G401.6 (cell line): ENCODE results near the gene MYO5B.
"Not testable (repeated sequence)": the region's sequence is repeated elsewhere in the genome, so short reads cannot be mapped to it uniquely, and the experiment has no call there.

Experiments used
- FAIRE-seq: peaks from 2 replicates; lab custom pipeline; 2012; peaks lifted over from hg19 to GRCh38; lab: Jason Lieb, UNC

MYO5B gene

GRCh38 chr18:49913221-49913620, 281.7 kb downstream of the MYO5B start:
- no peak for FAIRE-seq

GRCh38 chr18:49911427-49911826, 283.5 kb downstream of the MYO5B start:
- FAIRE-seq, result no peak

- no peak for FAIRE-seq
Observed at GRCh38 chr18:49910986-49911385, 284.0 kb downstream of the MYO5B start.

GRCh38 chr18:49910019-49910418, 284.9 kb downstream of the MYO5B start:
- FAIRE-seq, result no peak

- no peak for FAIRE-seq
Observed at GRCh38 chr18:49907346-49907929, 287.5 kb downstream of the MYO5B start.

GRCh38 chr18:49905771-49906170, 289.2 kb downstream of the MYO5B start:
- no peak for FAIRE-seq

- no peak for FAIRE-seq
Observed at GRCh38 chr18:49904871-49905555, 289.9 kb downstream of the MYO5B start.

GRCh38 chr18:49901862-49902340, 293.0 kb downstream of the MYO5B start:
- FAIRE-seq, result no peak

- no peak for FAIRE-seq
Observed at GRCh38 chr18:49899657-49900330, 295.2 kb downstream of the MYO5B start.

- no peak for FAIRE-seq
Observed at GRCh38 chr18:49898421-49898820, 296.5 kb downstream of the MYO5B start.

GRCh38 chr18:49894517-49895226, 300.3 kb downstream of the MYO5B start:
- FAIRE-seq, result no peak

GRCh38 chr18:49893036-49893435, 301.9 kb downstream of the MYO5B start:
- no peak for FAIRE-seq

- no peak for FAIRE-seq
Observed at GRCh38 chr18:49892148-49892924, 302.6 kb downstream of the MYO5B start.

GRCh38 chr18:49890041-49890440, 304.9 kb downstream of the MYO5B start:
- no peak for FAIRE-seq

- not testable (repeated sequence) for FAIRE-seq
Observed at GRCh38 chr18:49889552-49889951, 305.4 kb downstream of the MYO5B start.

GRCh38 chr18:49886891-49887764, 307.8 kb downstream of the MYO5B start:
- FAIRE-seq, result no peak

GRCh38 chr18:49884959-49885358, 310.0 kb downstream of the MYO5B start:
- FAIRE-seq, result no peak

- no peak for FAIRE-seq
Observed at GRCh38 chr18:49884465-49884864, 310.5 kb downstream of the MYO5B start.

- no peak for FAIRE-seq
Observed at GRCh38 chr18:49880661-49881060, 314.3 kb downstream of the MYO5B start.

GRCh38 chr18:49879271-49879580, 315.7 kb downstream of the MYO5B start:
- no peak for FAIRE-seq

- FAIRE-seq, result no peak
Observed at GRCh38 chr18:49878567-49879270, 316.2 kb downstream of the MYO5B start.
